Mucosa of descending colon (tissue), 3 donors: Measurements from ENCODE around the gene GPS1. TPM values are rescaled to one million over a fixed set of nuclear protein-coding genes. Genes with fewer than 3 reads are reported as not detected.

Experiments
- ATAC-seq: fragments of 200-7000 bp; cut with Tn5 transposase; one replicate; pipeline ENCODE4 v1.9.1; 2020; ENCODE audit warnings: mild to moderate bottlenecking, moderate library complexity
- DNase-seq, 3 donors: peaks; one replicate each; pipeline ENCODE4 v3.0.0-alpha.2; 2020
- H3K36me3 ChIP-seq: fragments of 200-600 bp; one replicate; pipeline ENCODE4 v1.8.0; 2021; ENCODE audit warnings: low read depth, mild to moderate bottlenecking
- H3K4me1 ChIP-seq: fragments of 200-600 bp; one replicate; pipeline ENCODE4 v1.8.0; 2021; ENCODE audit warnings: low read depth, mild to moderate bottlenecking
- H3K4me3 ChIP-seq: fragments of 200-600 bp; one replicate; pipeline ENCODE4 v1.8.0; 2021; ENCODE audit warnings: mild to moderate bottlenecking
- H3K9me3 ChIP-seq: fragments of 200-600 bp; one replicate; pipeline ENCODE4 v1.8.0; 2021; ENCODE audit warnings: mild to moderate bottlenecking
- CTCF ChIP-seq: fragments of 200-600 bp; IDR thresholded peaks from one replicate; pipeline ENCODE4 v1.8.0; 2022; ENCODE audit warnings: antibody characterized with exemption, mild to moderate bottlenecking
- intact Hi-C, 2 donors: fragments of 100-400 bp; cut with DNase I in 1 of 2; cut with micrococcal nuclease in 1 of 2; formaldehyde crosslinking; loops; one replicate each; pipeline versions ENCODE4 v1.11.0 to v1.11.1; 2022; cut with DNase I, micrococcal nuclease
- total RNA-seq, 3 donors: library from RNA; stranded (reverse); fragmentation: NEBNext Ultra II Directional in 2 of 3; extraction: Animal tissue kit (Norgen Biotek cat#: 25700) in 2 of 3; gene quantifications; one replicate each; pipeline versions ENCODE4 v1.2.1 to v1.2.4, GENCODE V29; 2021 to 2023
- donor health status: DM: no; HTN: no; CAD: no; lungs with moderate emphysema.
- donor health status: DM: no; HTN: no; CAD: no.
- donor health status: DM: no; HTN: yes; CAD: no.

The GPS1 gene
- total RNA-seq, 3 donors from 2014 or later: 73.6 to 81.6 (median 80.4) TPM

- peaks cover 12% of the 10 kb centered on the region for H3K4me1 ChIP-seq
- DNase-seq (peak; percentile 78 to 92 (median 92)), ATAC-seq (peak; percentile 94)
- H3K36me3 ChIP-seq: no peaks in the 10 kb centered on the region
- H3K4me3 ChIP-seq: no peak overlapping the region
- intact Hi-C loops: loop anchor here (5.0 to 10.0 kb wide), 2 partner anchors 122 to 124 kb away; no protein-coding TSS in a partner anchor
- H3K9me3 ChIP-seq: no peaks in the 10 kb centered on the region
- peak; percentile 87 for TF ChIP-seq CTCF
Observed at GRCh38 chr17:82030470-82031302, 21.0 kb upstream of the GPS1 start.

GRCh38 chr17:82031303-82031884 lies 20.3 kb upstream of the GPS1 start, which contains the start of gene RAC3:
Gene RAC3, plus strand, starts transcription at chr17:82031678. Its CDS starts 84 bp downstream, at chr17:82031762.
- Histone ChIP-seq H3K36me3 (no peaks in the 10 kb centered on the region), H3K4me3 (no peak within 1 kb of the TSS), H3K4me1 (peaks cover 16% of the 10 kb centered on the region), H3K9me3 (no peaks in the 10 kb centered on the region)
- intact Hi-C loops: loop anchor here (5.0 to 10.0 kb wide), 2 partner anchors 121 to 123 kb away; no protein-coding TSS in a partner anchor
- DNase-seq (no peak), ATAC-seq (peak; percentile 13)
- TF ChIP-seq CTCF: no peak

GRCh38 chr17:82031885-82032627 lies 19.6 kb upstream of the GPS1 start:
- no peaks in the 10 kb centered on the region for H3K36me3 ChIP-seq
- peaks cover 19% of the 10 kb centered on the region for H3K4me1 ChIP-seq
- no peak for TF ChIP-seq CTCF
- intact Hi-C loops: loop anchor here (5.0 to 10.0 kb wide), 2 partner anchors 120 to 123 kb away; no protein-coding TSS in a partner anchor
- ATAC-seq (peak; percentile 65), DNase-seq (peak; percentile 79 to 87 (median 84))
- H3K4me3 ChIP-seq: no peak overlapping the region
- no peaks in the 10 kb centered on the region for H3K9me3 ChIP-seq

GRCh38 chr17:82033359-82034085 lies 18.2 kb upstream of the GPS1 start:
- ATAC-seq (no peak), DNase-seq (no peak)
- Histone ChIP-seq H3K36me3 (no peaks in the 10 kb centered on the region), H3K4me3 (no peak overlapping the region), H3K4me1 (peaks cover 22% of the 10 kb centered on the region), H3K9me3 (no peaks in the 10 kb centered on the region)
- intact Hi-C loops: loop anchor here (5.0 to 10.0 kb wide), 2 partner anchors 119 to 121 kb away; no protein-coding TSS in a partner anchor
- TF ChIP-seq CTCF: no peak
